Panc1 (cell line): Measurements from ENCODE around the gene NLGN2. TPM values are rescaled to one million over a fixed set of nuclear protein-coding genes. Genes with fewer than 3 reads are reported as not detected.

Source experiments
- ATAC-seq: fragments of 200-7000 bp; cut with Tn5 transposase; 2 replicates; pipeline ENCODE4 v1.9.1; 2020; ENCODE audit warnings: mild to moderate bottlenecking, moderate library complexity
- BruUV-seq: library from RNA; stranded (reverse); fragments of 400-500 nt; replicated peaks from 2 replicates; lab custom pipeline; 2021; lab: Mats Ljungman, UMichigan
- CTCF ChIA-PET: fragments of 300-600 bp; sonication (Branson Sonifier 250); formaldehyde crosslinking; loops from one replicate; lab custom pipeline; 2022; ENCODE audit warnings: antibody characterized with exemption; lab: Charles Lee
- POLR2A ChIA-PET: fragments of 300-600 bp; sonication (Branson Sonifier 250); formaldehyde crosslinking; loops from one replicate; lab custom pipeline; 2022; ENCODE audit warnings: antibody characterized with exemption; lab: Charles Lee
- DNase-seq: peaks from one replicate; pipeline ENCODE4 v3.0.0-alpha.2; 2010; ENCODE audit warnings: low read depth, low spot score
- H3K27ac ChIP-seq: 2 replicates; pipeline ENCODE4 v1.5.1; 2011; ENCODE audit warnings: mild to moderate bottlenecking, low read length, inconsistent platforms
- H3K27me3 ChIP-seq: fragments of 200-500 bp; sonication (Bioruptor generic); 2 replicates; pipeline ENCODE4 v1.6.0; 2014; ENCODE audit warnings: low read length, inconsistent platforms; ENCODE audit not compliant: control insufficient read depth, insufficient read depth
- H3K36me3 ChIP-seq: fragments of 200-500 bp; sonication (Bioruptor generic); 2 replicates; pipeline ENCODE4 v1.5.1; 2014; ENCODE audit warnings: inconsistent platforms, mild to moderate bottlenecking, low read length, moderate library complexity; ENCODE audit not compliant: control insufficient read depth, insufficient read depth
- H3K4me1 ChIP-seq: 2 replicates; pipeline ENCODE4 v1.5.1; 2011; ENCODE audit warnings: inconsistent platforms, mild to moderate bottlenecking, low read length, moderate library complexity; ENCODE audit not compliant: control insufficient read depth, insufficient read depth
- H3K4me3 ChIP-seq, 2 experiments: 2 replicates each; pipeline ENCODE4 v1.5.1; 2011 to 2012; ENCODE audit warnings: low read depth in 2 of 2, low read length in 2 of 2, mild to moderate bottlenecking in 2 of 2, inconsistent platforms in 1 of 2, moderate library complexity in 1 of 2
- H3K9me3 ChIP-seq: fragments of 200-500 bp; sonication (Bioruptor generic); 2 replicates; pipeline ENCODE4 v1.5.1; 2014; ENCODE audit warnings: low read depth, mild to moderate bottlenecking, inconsistent platforms, low read length, moderate library complexity; ENCODE audit not compliant: control insufficient read depth, insufficient read depth
- POLR2AphosphoS5 ChIP-seq: IDR thresholded peaks from 2 replicates; pipeline ENCODE4 v1.6.1; 2012; ENCODE audit warnings: mild to moderate bottlenecking, low read depth, low read length, moderate library complexity
- REST ChIP-seq, 2 experiments: IDR thresholded peaks; 2 replicates each; pipeline ENCODE4 v1.6.1; 2011 to 2012; ENCODE audit warnings: low read depth in 2 of 2, control low read depth in 1 of 2, low read length in 1 of 2, mild to moderate bottlenecking in 1 of 2, moderate library complexity in 1 of 2; ENCODE audit not compliant: insufficient read depth in 1 of 2
- SIN3A ChIP-seq: IDR thresholded peaks from 2 replicates; pipeline ENCODE4 v1.6.1; 2012; ENCODE audit warnings: low read depth, mild to moderate bottlenecking, low read length, moderate library complexity, borderline replicate concordance; ENCODE audit not compliant: insufficient read depth
- TCF7L2 ChIP-seq: IDR thresholded peaks from 2 replicates; pipeline ENCODE4 v1.6.1; 2011; ENCODE audit warnings: mild to moderate bottlenecking, low read depth, low read length, inconsistent platforms
- in situ Hi-C: cut with HindIII; loops from 2 replicates; pipeline ENCODE4 v1.10.0; 2016; ENCODE audit warnings: low sequenced_read_pairs, low pct_unique_long_range_greater_than_20kb
- intact Hi-C: fragments of 100-400 bp; cut with micrococcal nuclease; formaldehyde crosslinking; loops from one replicate; pipeline ENCODE4 v1.10.0; 2022; ENCODE audit not compliant: unreplicated experiment
- total RNA-seq: library from RNA; stranded (reverse); gene quantifications from one replicate; pipeline ENCODE4 v1.2.1, GENCODE V29; 2021; ENCODE audit not compliant: unreplicated experiment
- TF ChIP-seq, protein P1 (sequence below): fragments of 450-650 bp; IDR thresholded peaks from 2 replicates; pipeline ENCODE4 v1.5.1; 2017; ENCODE audit warnings: mild to moderate bottlenecking

The NLGN2 gene
- total RNA-seq, 1 experiment from 2014 or later, result 33.6 TPM

GRCh38 chr17:7426203-7426863, 18.7 kb downstream of the NLGN2 start:
- Histone ChIP-seq H3K27ac (no peak overlapping the region), H3K9me3 (no peaks in the 10 kb centered on the region), H3K36me3 (no peaks in the 10 kb centered on the region), H3K4me1 (no peaks in the 10 kb centered on the region), H3K4me3 (no peak overlapping the region), H3K27me3 (no peaks in the 10 kb centered on the region)
- ATAC-seq (no peak), DNase-seq (no peak)
- no TSS peak for BruUV-seq
- in situ Hi-C loops, result no loop called here
- ChIA-PET CTCF (no interaction called here), POLR2A (no interaction called here)
- TF ChIP-seq POLR2AphosphoS5 (no peak), SIN3A (no peak), TCF7L2 (no peak), REST (IDR thresholded peaks at IDR 0.05; ENCODE audit: insufficient read depth in 1 of 2, low read depth in 2 of 2, low read length in 1 of 2) (no peak)
- TF ChIP-seq, protein P1, sequence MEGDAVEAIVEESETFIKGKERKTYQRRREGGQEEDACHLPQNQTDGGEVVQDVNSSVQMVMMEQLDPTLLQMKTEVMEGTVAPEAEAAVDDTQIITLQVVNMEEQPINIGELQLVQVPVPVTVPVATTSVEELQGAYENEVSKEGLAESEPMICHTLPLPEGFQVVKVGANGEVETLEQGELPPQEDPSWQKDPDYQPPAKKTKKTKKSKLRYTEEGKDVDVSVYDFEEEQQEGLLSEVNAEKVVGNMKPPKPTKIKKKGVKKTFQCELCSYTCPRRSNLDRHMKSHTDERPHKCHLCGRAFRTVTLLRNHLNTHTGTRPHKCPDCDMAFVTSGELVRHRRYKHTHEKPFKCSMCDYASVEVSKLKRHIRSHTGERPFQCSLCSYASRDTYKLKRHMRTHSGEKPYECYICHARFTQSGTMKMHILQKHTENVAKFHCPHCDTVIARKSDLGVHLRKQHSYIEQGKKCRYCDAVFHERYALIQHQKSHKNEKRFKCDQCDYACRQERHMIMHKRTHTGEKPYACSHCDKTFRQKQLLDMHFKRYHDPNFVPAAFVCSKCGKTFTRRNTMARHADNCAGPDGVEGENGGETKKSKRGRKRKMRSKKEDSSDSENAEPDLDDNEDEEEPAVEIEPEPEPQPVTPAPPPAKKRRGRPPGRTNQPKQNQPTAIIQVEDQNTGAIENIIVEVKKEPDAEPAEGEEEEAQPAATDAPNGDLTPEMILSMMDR, result no peak
- intact Hi-C loops, result no loop called here

- POLR2A ChIA-PET, result no interaction called here
- intact Hi-C loops (no loop called here), in situ Hi-C loops (no loop called here)
- H3K36me3 ChIP-seq, result no peaks in the 10 kb centered on the region
- no TSS peak for BruUV-seq
- H3K9me3 ChIP-seq, result no peaks in the 10 kb centered on the region
- ATAC-seq (no peak), DNase-seq (no peak)
- TF ChIP-seq REST (IDR thresholded peaks at IDR 0.05; ENCODE audit: insufficient read depth in 1 of 2, low read depth in 2 of 2, low read length in 1 of 2) (no peak), TCF7L2 (no peak)
- no peaks in the 10 kb centered on the region for H3K27me3 ChIP-seq
- CTCF ChIA-PET, result no interaction called here
- H3K4me3 ChIP-seq, result no peak overlapping the region
- H3K27ac ChIP-seq, result no peak overlapping the region
- H3K4me1 ChIP-seq, result no peaks in the 10 kb centered on the region
Measured at GRCh38 chr17:7426896-7427489, 19.3 kb downstream of the NLGN2 start.
